ENCODE results near the gene FAM13C.

Gene FAM13C

DNA sequence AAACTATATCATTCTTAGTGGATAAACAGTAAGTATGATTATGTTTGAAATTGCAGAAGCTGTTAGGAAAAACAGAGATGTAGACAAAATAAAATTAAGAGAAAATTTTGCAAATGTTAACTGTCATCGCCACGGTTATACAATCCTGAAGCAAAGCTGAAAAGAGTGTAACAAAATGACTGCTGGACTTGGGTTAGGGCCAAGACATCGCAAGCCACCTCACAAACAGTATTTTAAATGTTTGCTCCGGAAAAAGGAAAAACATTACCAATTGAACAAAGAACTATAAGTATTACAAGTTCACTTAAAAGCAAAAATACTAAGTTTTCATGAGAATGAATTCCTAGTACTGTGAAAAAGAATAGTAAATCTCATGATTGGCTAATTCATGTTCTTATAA lies 60.0 kb downstream of the FAM13C start:
- no peaks in the 10 kb centered on the region for H3K36me3 Mint-ChIP-seq (ENCODE audit: low read depth)
- H3K4me1 Mint-ChIP-seq: no peaks in the 10 kb centered on the region
- TF ChIP-seq, protein P1, sequence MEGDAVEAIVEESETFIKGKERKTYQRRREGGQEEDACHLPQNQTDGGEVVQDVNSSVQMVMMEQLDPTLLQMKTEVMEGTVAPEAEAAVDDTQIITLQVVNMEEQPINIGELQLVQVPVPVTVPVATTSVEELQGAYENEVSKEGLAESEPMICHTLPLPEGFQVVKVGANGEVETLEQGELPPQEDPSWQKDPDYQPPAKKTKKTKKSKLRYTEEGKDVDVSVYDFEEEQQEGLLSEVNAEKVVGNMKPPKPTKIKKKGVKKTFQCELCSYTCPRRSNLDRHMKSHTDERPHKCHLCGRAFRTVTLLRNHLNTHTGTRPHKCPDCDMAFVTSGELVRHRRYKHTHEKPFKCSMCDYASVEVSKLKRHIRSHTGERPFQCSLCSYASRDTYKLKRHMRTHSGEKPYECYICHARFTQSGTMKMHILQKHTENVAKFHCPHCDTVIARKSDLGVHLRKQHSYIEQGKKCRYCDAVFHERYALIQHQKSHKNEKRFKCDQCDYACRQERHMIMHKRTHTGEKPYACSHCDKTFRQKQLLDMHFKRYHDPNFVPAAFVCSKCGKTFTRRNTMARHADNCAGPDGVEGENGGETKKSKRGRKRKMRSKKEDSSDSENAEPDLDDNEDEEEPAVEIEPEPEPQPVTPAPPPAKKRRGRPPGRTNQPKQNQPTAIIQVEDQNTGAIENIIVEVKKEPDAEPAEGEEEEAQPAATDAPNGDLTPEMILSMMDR (IDR thresholded peaks at IDR 0.05; ENCODE audit: unreplicated experiment in 3 of 3): no peak

DNA sequence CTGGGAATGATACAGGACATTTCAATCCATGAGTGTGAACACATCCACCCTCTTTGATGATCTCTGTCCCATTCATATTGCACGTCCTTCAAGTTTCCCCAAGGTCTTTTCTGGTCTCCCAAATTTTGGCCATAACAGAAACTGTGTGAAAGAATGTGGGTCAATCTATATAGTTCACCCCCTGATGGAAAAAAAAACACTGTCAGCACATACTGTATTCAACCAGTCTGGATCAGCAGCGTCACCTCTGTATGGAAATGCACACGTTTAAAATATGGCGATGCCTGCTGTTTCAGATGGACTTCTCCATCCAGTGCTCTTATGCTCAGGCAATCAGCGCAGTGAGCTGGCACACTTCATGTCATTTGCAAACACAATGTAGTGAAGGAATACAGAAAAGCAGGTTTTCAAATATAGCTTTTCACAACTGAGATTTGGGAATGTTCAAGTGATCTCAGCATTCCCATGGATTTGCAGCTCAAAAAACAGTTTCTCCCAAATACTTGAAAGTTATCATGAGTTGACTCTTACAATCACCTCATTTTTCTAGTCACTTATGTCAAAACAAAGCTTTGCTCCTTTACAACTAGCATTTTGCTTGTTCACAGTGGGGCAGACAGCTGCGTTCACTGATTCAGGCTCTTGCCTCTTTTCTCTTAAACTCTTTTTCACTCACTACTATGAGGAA lies 61.1 kb downstream of the FAM13C start:
- TF ChIP-seq, protein P1 (IDR thresholded peaks at IDR 0.05; ENCODE audit: unreplicated experiment in 3 of 3): no peak
- H3K9me3 Mint-ChIP-seq: no peaks in the 10 kb centered on the region
- no peak overlapping the region for H3K4me3 Mint-ChIP-seq
- H3K27me3 Mint-ChIP-seq (ENCODE audit: low read depth): peaks cover 5% of the 10 kb centered on the region
- H3K36me3 Mint-ChIP-seq (ENCODE audit: low read depth): no peaks in the 10 kb centered on the region
- H3K4me1 Mint-ChIP-seq: no peaks in the 10 kb centered on the region
- H3K27ac Mint-ChIP-seq: no peak overlapping the region

More for the DNA sequence above, 60.0 kb downstream of the FAM13C start:
- no peaks in the 10 kb centered on the region for H3K9me3 Mint-ChIP-seq
- H3K4me3 Mint-ChIP-seq: no peak overlapping the region
- peaks cover 5% of the 10 kb centered on the region for H3K27me3 Mint-ChIP-seq (ENCODE audit: low read depth)
- no peak overlapping the region for H3K27ac Mint-ChIP-seq

DNA sequence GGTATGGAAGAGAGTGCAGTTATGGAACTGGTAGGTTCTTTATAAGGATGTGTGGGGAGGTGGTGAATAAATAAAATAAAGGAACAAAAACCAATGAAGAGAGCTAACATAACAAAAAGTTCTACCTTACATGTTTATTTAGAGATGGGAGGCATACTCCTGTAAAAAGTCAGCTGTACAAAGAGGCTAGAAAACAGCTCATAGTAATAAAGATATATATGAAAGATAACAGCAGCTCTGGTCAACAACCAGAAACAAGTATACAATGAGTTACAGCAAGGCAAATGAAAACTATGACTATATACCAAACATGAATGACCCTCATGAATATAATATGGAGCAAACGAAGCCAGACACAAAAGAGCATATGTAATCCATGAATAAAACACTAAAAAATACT lies 62.0 kb downstream of the FAM13C start:
- H3K9me3 Mint-ChIP-seq: no peaks in the 10 kb centered on the region
- no peaks in the 10 kb centered on the region for H3K4me1 Mint-ChIP-seq
- no peak overlapping the region for H3K27ac Mint-ChIP-seq
- H3K4me3 Mint-ChIP-seq: no peak overlapping the region
- TF ChIP-seq, protein P1 (IDR thresholded peaks at IDR 0.05; ENCODE audit: unreplicated experiment in 3 of 3): no peak
- peaks cover 5% of the 10 kb centered on the region for H3K27me3 Mint-ChIP-seq (ENCODE audit: low read depth)
- no peaks in the 10 kb centered on the region for H3K36me3 Mint-ChIP-seq (ENCODE audit: low read depth)

DNA sequence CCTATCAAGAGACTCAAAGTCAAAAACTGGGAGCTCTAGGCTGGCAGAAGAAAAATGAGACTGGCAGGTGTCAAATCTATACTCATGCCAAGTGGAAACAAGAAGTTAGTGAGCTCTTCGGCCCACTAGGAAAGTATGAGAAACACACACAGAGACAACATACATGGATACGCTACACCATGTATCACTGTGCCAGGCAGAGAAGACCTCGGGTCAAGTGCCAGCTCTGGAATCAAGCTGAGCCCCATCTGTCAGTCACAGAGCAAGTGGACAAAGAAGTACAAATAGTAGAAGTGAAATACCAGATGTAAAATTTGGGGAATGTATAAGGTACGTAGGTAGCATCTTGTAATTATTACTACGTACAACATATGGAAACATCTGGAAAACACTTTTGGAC lies 62.4 kb downstream of the FAM13C start:
- Mint-ChIP-seq H3K27me3 (ENCODE audit: low read depth) (peaks cover 5% of the 10 kb centered on the region), H3K4me1 (no peaks in the 10 kb centered on the region), H3K4me3 (no peak overlapping the region), H3K36me3 (ENCODE audit: low read depth) (no peaks in the 10 kb centered on the region), H3K27ac (no peak overlapping the region), H3K9me3 (no peaks in the 10 kb centered on the region)
- TF ChIP-seq, protein P1 (IDR thresholded peaks at IDR 0.05; ENCODE audit: unreplicated experiment in 3 of 3): no peak

DNA sequence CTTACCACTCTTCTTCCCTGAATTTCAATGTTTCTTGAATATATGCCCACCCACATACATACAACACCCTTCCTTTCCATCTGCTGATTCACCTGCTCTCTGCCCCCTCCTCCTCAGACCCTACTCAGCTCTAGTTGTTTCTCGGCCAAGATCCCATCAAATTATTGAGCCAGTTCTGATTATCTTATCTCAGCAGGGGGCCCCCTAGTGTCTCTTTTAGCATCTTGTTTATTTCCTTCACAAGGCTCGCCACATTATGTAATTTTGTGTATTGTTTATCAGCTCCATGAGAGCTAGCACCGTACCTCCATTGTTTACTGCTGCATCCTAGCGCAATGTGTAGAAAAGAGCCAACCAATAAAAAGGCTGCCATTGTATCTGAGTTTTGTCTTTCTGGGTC lies 71.9 kb downstream of the FAM13C start:
- Mint-ChIP-seq H3K27ac (no peak overlapping the region), H3K4me1 (peaks cover 17% of the 10 kb centered on the region), H3K36me3 (ENCODE audit: low read depth) (no peaks in the 10 kb centered on the region), H3K9me3 (no peaks in the 10 kb centered on the region), H3K4me3 (no peak overlapping the region), H3K27me3 (ENCODE audit: low read depth) (peaks cover 5% of the 10 kb centered on the region)
- TF ChIP-seq, protein P1 (IDR thresholded peaks at IDR 0.05; ENCODE audit: unreplicated experiment in 3 of 3): no peak

DNA sequence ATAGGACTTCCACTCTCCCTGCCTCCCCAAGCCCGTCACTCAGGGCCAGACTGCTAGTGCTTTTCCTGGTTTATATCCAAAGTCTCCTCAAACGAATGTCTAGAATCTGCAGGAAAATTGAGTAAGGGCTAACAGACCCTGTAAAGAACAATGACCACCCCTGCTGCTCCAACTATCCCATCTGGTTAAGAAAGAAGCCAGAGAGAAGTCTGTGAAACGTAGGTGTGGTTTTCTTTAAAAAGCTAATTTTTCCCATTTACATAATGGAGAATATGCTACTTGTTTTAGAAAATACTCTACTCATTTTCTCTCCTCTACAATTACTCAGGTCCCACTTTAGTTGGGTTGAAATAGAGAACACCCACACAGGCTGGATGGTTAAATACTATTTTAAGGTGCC lies 72.5 kb downstream of the FAM13C start:
- TF ChIP-seq, protein P1 (IDR thresholded peaks at IDR 0.05; ENCODE audit: unreplicated experiment in 3 of 3): no peak
- H3K4me3 Mint-ChIP-seq: no peak overlapping the region

More for the DNA sequence above, 72.5 kb downstream of the FAM13C start:
- Mint-ChIP-seq H3K27ac (no peak overlapping the region), H3K27me3 (ENCODE audit: low read depth) (peaks cover 5% of the 10 kb centered on the region), H3K4me1 (peaks cover 23% of the 10 kb centered on the region), H3K36me3 (ENCODE audit: low read depth) (no peaks in the 10 kb centered on the region), H3K9me3 (no peaks in the 10 kb centered on the region)
